K562 (cell line): Measurements from ENCODE around the gene SUB1. TPM values are rescaled to one million over a fixed set of nuclear protein-coding genes. Genes with fewer than 3 reads are reported as not detected.

Experiments used
- ATAC-seq: fragments of 200-7000 bp; cut with Tn5 transposase; 3 replicates; pipeline ENCODE4 v1.9.1; 2020; ENCODE audit warnings: moderate library complexity
- BruUV-seq: library from RNA; stranded (reverse); fragments of 400-500 nt; replicated peaks from 2 replicates; lab custom pipeline; 2021; lab: Mats Ljungman, UMichigan
- CTCF ChIA-PET: fragments of 300-600 bp; formaldehyde crosslinking; extraction: SDS; loops from one replicate; lab custom pipeline; 2021; ENCODE audit warnings: low intra/inter-chr PET ratio; lab: Yijun Ruan, JAX
- POLR2A ChIA-PET: fragments of 300-600, 350-650 bp; sonication (Branson Sonifier 250); formaldehyde crosslinking; extraction: SDS; loops from one replicate; lab custom pipeline; 2021; ENCODE audit warnings: antibody characterized with exemption, inconsistent platforms; lab: Yijun Ruan, JAX
- DNase-seq, 4 experiments: peaks; one replicate each; pipeline versions ENCODE4 v3.0.0 to v3.0.0-alpha.2; 2011 to 2018; ENCODE audit warnings: low spot score in 3 of 4, mixed read lengths in 3 of 4; ENCODE audit errors: extremely low read depth in 1 of 4
- FAIRE-seq: peaks from 2 replicates; lab custom pipeline; 2011; peaks lifted over from hg19 to GRCh38; lab: Jason Lieb, UNC
- H2AFZ ChIP-seq: 2 replicates; pipeline ENCODE4 v1.6.0; 2011; ENCODE audit warnings: low read depth, low read length, control low read depth, inconsistent platforms
- H3K27ac ChIP-seq: fragments of 200-600 bp; 3 replicates; pipeline ENCODE4 v1.8.0; 2011; ENCODE audit warnings: low read depth, mild to moderate bottlenecking, control low read depth, inconsistent platforms, low read length, moderate library complexity, mixed read lengths; ENCODE audit errors: extremely low read depth
- H3K27me3 ChIP-seq, 2 experiments: fragments of 300-600 bp in 1 of 2; 2 replicates in 1 of 2; 3 replicates in 1 of 2; pipeline versions ENCODE4 v1.6.0 to v1.8.0; 2011; ENCODE audit warnings: inconsistent platforms in 2 of 2, low read length in 2 of 2, mild to moderate bottlenecking in 1 of 2, mixed read lengths in 1 of 2, moderate library complexity in 1 of 2; ENCODE audit not compliant: control insufficient read depth in 2 of 2, insufficient read depth in 2 of 2
- H3K36me3 ChIP-seq: fragments of 300-600 bp; 3 replicates; pipeline ENCODE4 v1.8.0; 2011; ENCODE audit warnings: mild to moderate bottlenecking, low read length, inconsistent platforms; ENCODE audit not compliant: control insufficient read depth, insufficient read depth
- H3K4me1 ChIP-seq, 2 experiments: fragments of 200-600 bp in 1 of 2; replicated peaks in 1 of 2; 2 replicates in 1 of 2; 3 replicates in 1 of 2; pipeline versions ENCODE4 v1.5.1 to v1.8.0; 2011; ENCODE audit warnings: inconsistent platforms in 2 of 2, low read length in 2 of 2, mild to moderate bottlenecking in 1 of 2, mixed read lengths in 1 of 2, moderate library complexity in 1 of 2; ENCODE audit not compliant: control insufficient read depth in 2 of 2, insufficient read depth in 2 of 2
- H3K4me2 ChIP-seq: 2 replicates; pipeline ENCODE4 v1.6.1; 2011; ENCODE audit warnings: low read length, control low read depth, inconsistent platforms, mixed read lengths; ENCODE audit not compliant: insufficient read depth
- H3K4me3 ChIP-seq: fragments of 200-600 bp; sonication (generic), shearing (Covaris generic); 2 replicates; pipeline ENCODE4 v1.5.1; 2016; ENCODE audit warnings: control low read depth, inconsistent platforms
- H3K79me2 ChIP-seq: fragments of 200-600 bp; 3 replicates; pipeline ENCODE4 v1.8.0; 2011; ENCODE audit warnings: low read length, inconsistent platforms; ENCODE audit not compliant: control insufficient read depth, insufficient read depth
- H3K9ac ChIP-seq, 2 experiments: 2 replicates each; pipeline versions ENCODE4 v1.6.0 to v1.6.1; 2011; ENCODE audit warnings: low read depth in 2 of 2, low read length in 2 of 2, control low read depth in 1 of 2, inconsistent platforms in 1 of 2, mild to moderate bottlenecking in 1 of 2, mixed read lengths in 1 of 2; ENCODE audit not compliant: insufficient read depth in 1 of 2
- H3K9me1 ChIP-seq: one replicate; pipeline ENCODE4 v1.6.0; 2011; ENCODE audit warnings: inconsistent platforms, mild to moderate bottlenecking, low read length, moderate library complexity; ENCODE audit not compliant: control insufficient read depth, insufficient read depth
- H3K9me3 ChIP-seq: replicated peaks from 2 replicates; pipeline ENCODE4 v1.5.1; 2011; ENCODE audit warnings: low read depth, low read length, inconsistent platforms; ENCODE audit not compliant: control insufficient read depth, insufficient read depth
- H4K20me1 ChIP-seq: replicated peaks from 2 replicates; pipeline ENCODE4 v1.6.1; 2011; ENCODE audit warnings: low read length, inconsistent platforms, mixed read lengths; ENCODE audit not compliant: control insufficient read depth, insufficient read depth
- BMI1 ChIP-seq: fragments of 150-350 bp; IDR thresholded peaks from 2 replicates; pipeline ENCODE4 v1.6.1; 2014; ENCODE audit warnings: low read length
- FUS ChIP-seq: fragments of 200-400 bp; formaldehyde crosslinking; optimal IDR thresholded peaks from 2 replicates; pipeline ENCODE3; 2017; ENCODE audit warnings: low read depth, low read length
- GATAD2B ChIP-seq: fragments of 450-650 bp; IDR thresholded peaks from 2 replicates; pipeline ENCODE4 v1.6.1; 2017; ENCODE audit warnings: mild to moderate bottlenecking, borderline replicate concordance
- NFIC ChIP-seq: fragments of 450-650 bp; IDR thresholded peaks from 2 replicates; pipeline ENCODE4 v1.6.1; 2017; ENCODE audit warnings: mild to moderate bottlenecking, inconsistent platforms
- NR2F6 ChIP-seq: fragments of 450-650 bp; formaldehyde crosslinking; IDR thresholded peaks from 2 replicates; pipeline ENCODE4 v1.4.0; 2020; ENCODE audit warnings: mild to moderate bottlenecking
- RBM17 ChIP-seq: fragments of 200-400 bp; formaldehyde crosslinking; IDR thresholded peaks from 2 replicates; pipeline ENCODE4 v1.6.1; 2017; ENCODE audit warnings: low read depth, mild to moderate bottlenecking, low read length, borderline replicate concordance
- ZFP91 ChIP-seq: sonication (generic); formaldehyde crosslinking; IDR thresholded peaks from 2 replicates; pipeline ENCODE4 v1.8.0; 2022; ENCODE audit warnings: mild to moderate bottlenecking, missing genetic modification reagents
- ZNF324 ChIP-seq: fragments of 250-450 bp; sonication (Bioruptor Pico); IDR thresholded peaks from 2 replicates; pipeline ENCODE4 v1.4.0; 2020; ENCODE audit warnings: mild to moderate bottlenecking
- WGBS: fragments of 100-300 bp; shearing (Covaris generic); methylation state at CpG from one replicate; pipeline ENCODE4 v1.1.6; 2016; ENCODE audit warnings: low coverage, mixed read lengths; ENCODE audit not compliant: insufficient coverage; ENCODE audit errors: missing lambda C conversion rate; 5-methylcytosine and 5-hydroxymethylcytosine counted together
- in situ Hi-C: fragments of 300-500 bp; cut with MboI; formaldehyde crosslinking; loops from 4 replicates; pipeline ENCODE4 v1.15.0; 2018; ENCODE audit warnings: inconsistent platforms, mixed read lengths
- intact Hi-C: fragments of 100-400 bp; cut with micrococcal nuclease; formaldehyde crosslinking; loops from 2 replicates; pipeline ENCODE4 v1.14.2; 2022
- polyA plus RNA-seq, 8 experiments: library from polyadenylated mRNA; depleted of rRNA in 4 of 8; stranded (reverse) in 5 of 8; unstranded in 3 of 8; fragments of >200 nt; fragmentation: Nextera tagmentation in 2 of 8; fragmentation: Illumina TruSeq in 1 of 8; extraction: Ambion mirVana in 2 of 8; extraction: Trizol in 1 of 8; gene quantifications; 2 replicates each; pipeline versions ENCODE4 v1.2.1 to v1.2.3, GENCODE V29; 2011 to 2014; ENCODE audit warnings: inconsistent platforms in 1 of 8, missing spikeins in 1 of 8
- total RNA-seq, 7 experiments: library from RNA; depleted of rRNA in 6 of 7; stranded (reverse); fragments of >200 nt in 6 of 7; fragmentation: Illumina TruSeq in 2 of 7; extraction: Trizol in 2 of 7; gene quantifications; 2 replicates each; pipeline versions ENCODE4 v1.2.1 to v1.2.3, GENCODE V29; 2011 to 2021; ENCODE audit warnings: low replicate concordance in 1 of 7
- TF ChIP-seq, protein P1 (sequence below): fragments of 150-350 bp; IDR thresholded peaks from 2 replicates; pipeline ENCODE4 v1.6.1; 2014; ENCODE audit warnings: low read depth, mild to moderate bottlenecking, low read length, borderline replicate concordance
- TF ChIP-seq, protein P2 (sequence below): fragments of 450-650 bp; formaldehyde crosslinking; IDR thresholded peaks from 2 replicates; pipeline ENCODE4 v1.4.0; 2020; ENCODE audit warnings: mild to moderate bottlenecking, moderate library complexity

Gene SUB1
- total and polyA plus RNA-seq, 9 of the 15 experiments (the other 6 are each of a cell fraction or from before 2014, with no cell fraction given) = 336 to 1,031 (median 700) TPM

GRCh38 chr5:32605766-32606152, 20.4 kb downstream of the SUB1 start (continued):
- TF ChIP-seq, protein P1, sequence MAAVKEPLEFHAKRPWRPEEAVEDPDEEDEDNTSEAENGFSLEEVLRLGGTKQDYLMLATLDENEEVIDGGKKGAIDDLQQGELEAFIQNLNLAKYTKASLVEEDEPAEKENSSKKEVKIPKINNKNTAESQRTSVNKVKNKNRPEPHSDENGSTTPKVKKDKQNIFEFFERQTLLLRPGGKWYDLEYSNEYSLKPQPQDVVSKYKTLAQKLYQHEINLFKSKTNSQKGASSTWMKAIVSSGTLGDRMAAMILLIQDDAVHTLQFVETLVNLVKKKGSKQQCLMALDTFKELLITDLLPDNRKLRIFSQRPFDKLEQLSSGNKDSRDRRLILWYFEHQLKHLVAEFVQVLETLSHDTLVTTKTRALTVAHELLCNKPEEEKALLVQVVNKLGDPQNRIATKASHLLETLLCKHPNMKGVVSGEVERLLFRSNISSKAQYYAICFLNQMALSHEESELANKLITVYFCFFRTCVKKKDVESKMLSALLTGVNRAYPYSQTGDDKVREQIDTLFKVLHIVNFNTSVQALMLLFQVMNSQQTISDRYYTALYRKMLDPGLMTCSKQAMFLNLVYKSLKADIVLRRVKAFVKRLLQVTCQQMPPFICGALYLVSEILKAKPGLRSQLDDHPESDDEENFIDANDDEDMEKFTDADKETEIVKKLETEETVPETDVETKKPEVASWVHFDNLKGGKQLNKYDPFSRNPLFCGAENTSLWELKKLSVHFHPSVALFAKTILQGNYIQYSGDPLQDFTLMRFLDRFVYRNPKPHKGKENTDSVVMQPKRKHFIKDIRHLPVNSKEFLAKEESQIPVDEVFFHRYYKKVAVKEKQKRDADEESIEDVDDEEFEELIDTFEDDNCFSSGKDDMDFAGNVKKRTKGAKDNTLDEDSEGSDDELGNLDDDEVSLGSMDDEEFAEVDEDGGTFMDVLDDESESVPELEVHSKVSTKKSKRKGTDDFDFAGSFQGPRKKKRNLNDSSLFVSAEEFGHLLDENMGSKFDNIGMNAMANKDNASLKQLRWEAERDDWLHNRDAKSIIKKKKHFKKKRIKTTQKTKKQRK = no peak

GRCh38 chr5:32612134-32612888, 27.0 kb downstream of the SUB1 start:
- Histone ChIP-seq H3K4me3 (no peak overlapping the region), H3K79me2 (no peaks in the 10 kb centered on the region), H3K9ac (no peak overlapping the region), H3K9me3 (no peaks in the 10 kb centered on the region), H2AFZ (0 out of 2 replicates have a peak overlapping the region, but pooled peaks have one; percentile 11), H3K27ac (no peak overlapping the region), H3K27me3 (no peaks in the 10 kb centered on the region; a peak in 1 of 5 replicates), H4K20me1 (no peaks in the 10 kb centered on the region), H3K9me1 (no peaks in the 10 kb centered on the region), H3K36me3 (no peaks in the 10 kb centered on the region; the same call in 1 of the 3 replicates), H3K4me2 (no peak overlapping the region), H3K4me1 (no peaks in the 10 kb centered on the region)
- peak; percentile 6 for FAIRE-seq
- intact Hi-C loops (loop anchor here (2.0 to 10.0 kb wide), 4 partner anchors 278 to 788 kb away; no protein-coding TSS in a partner anchor), in situ Hi-C loops (loop anchor here (5.0 to 25.0 kb wide), 4 partner anchors 125 to 1025 kb away; no protein-coding TSS in a partner anchor)
- no peak for TF ChIP-seq RBM17
- no peak for TF ChIP-seq GATAD2B
- TF ChIP-seq FUS = no peak
- TF ChIP-seq ZNF324 (CRISPR knock-in tag) = no peak
- no peak for TF ChIP-seq NR2F6 (CRISPR knock-in tag)
- TF ChIP-seq, protein P2, sequence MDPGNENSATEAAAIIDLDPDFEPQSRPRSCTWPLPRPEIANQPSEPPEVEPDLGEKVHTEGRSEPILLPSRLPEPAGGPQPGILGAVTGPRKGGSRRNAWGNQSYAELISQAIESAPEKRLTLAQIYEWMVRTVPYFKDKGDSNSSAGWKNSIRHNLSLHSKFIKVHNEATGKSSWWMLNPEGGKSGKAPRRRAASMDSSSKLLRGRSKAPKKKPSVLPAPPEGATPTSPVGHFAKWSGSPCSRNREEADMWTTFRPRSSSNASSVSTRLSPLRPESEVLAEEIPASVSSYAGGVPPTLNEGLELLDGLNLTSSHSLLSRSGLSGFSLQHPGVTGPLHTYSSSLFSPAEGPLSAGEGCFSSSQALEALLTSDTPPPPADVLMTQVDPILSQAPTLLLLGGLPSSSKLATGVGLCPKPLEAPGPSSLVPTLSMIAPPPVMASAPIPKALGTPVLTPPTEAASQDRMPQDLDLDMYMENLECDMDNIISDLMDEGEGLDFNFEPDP (CRISPR knock-in tag) = no peak
- no peak for TF ChIP-seq ZFP91
- TF ChIP-seq BMI1 = no peak
- no peak for TF ChIP-seq NFIC
- CTCF ChIA-PET = interaction anchor here (0.5 to 2.5 kb wide), 8 partner anchors 10 to 787 kb away, joined by 3 to 24 read pairs (median 4); no protein-coding TSS in a partner anchor
- no TSS peak for BruUV-seq
- DNase-seq = no peak
- POLR2A ChIA-PET = interaction anchor here (0.8 kb wide), 1 partner anchor 22 kb away, joined by 4 read pairs; no protein-coding TSS in a partner anchor
- 46% methylated on average over 10 of the region's 10 CpGs for WGBS
- peak; percentile 9 for ATAC-seq
